Right lobe of liver (tissue), 4 donors: ENCODE measurements around the gene CERS6.

Experiments
- POLR2A ChIP-seq: fragments of 450-650 bp; IDR thresholded peaks from one replicate; pipeline ENCODE4 v1.6.1; 2017; ENCODE audit warnings: antibody characterized with exemption, mild to moderate bottlenecking
- TF ChIP-seq, protein P1 (sequence below), 4 donors: fragments of 200-600 bp in 3 of 4; fragments of 450-650 bp in 1 of 4; IDR thresholded peaks; one replicate each; pipeline versions ENCODE4 v1.5.1 to v1.8.0; 2016 to 2022; ENCODE audit warnings: antibody characterized with exemption in 4 of 4, mild to moderate bottlenecking in 2 of 4
- donor health status: DM: no; HTN: no; CAD: no.
- donor health status: DM: no; HTN: no; CAD: no.
- donor health status: DM: no; HTN: yes; CAD: no.

GRCh38 chr2:168702579-168702978 lies 246.5 kb downstream of the CERS6 start:
- TF ChIP-seq, protein P1, sequence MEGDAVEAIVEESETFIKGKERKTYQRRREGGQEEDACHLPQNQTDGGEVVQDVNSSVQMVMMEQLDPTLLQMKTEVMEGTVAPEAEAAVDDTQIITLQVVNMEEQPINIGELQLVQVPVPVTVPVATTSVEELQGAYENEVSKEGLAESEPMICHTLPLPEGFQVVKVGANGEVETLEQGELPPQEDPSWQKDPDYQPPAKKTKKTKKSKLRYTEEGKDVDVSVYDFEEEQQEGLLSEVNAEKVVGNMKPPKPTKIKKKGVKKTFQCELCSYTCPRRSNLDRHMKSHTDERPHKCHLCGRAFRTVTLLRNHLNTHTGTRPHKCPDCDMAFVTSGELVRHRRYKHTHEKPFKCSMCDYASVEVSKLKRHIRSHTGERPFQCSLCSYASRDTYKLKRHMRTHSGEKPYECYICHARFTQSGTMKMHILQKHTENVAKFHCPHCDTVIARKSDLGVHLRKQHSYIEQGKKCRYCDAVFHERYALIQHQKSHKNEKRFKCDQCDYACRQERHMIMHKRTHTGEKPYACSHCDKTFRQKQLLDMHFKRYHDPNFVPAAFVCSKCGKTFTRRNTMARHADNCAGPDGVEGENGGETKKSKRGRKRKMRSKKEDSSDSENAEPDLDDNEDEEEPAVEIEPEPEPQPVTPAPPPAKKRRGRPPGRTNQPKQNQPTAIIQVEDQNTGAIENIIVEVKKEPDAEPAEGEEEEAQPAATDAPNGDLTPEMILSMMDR (IDR thresholded peaks at IDR 0.05) = no peak
- no peak for TF ChIP-seq POLR2A
